Smooth muscle cell (in vitro differentiated cells): Measurements from ENCODE around the gene PDK2. TPM values are rescaled to one million over a fixed set of nuclear protein-coding genes. Genes with fewer than 3 reads are reported as not detected.
A peak's percentile ranks its signal among the peaks of the same experiment; 100 is the strongest.

Experiments used
- DNase-seq: peaks from one replicate; lab custom pipeline; 2025; ENCODE audit not compliant: unreplicated experiment; lab: John Stamatoyannopoulos, UW
- H2AFZ ChIP-seq: fragments of 200-600 bp; sonication (generic); 2 replicates; pipeline ENCODE4 v1.6.0; 2016; ENCODE audit warnings: antibody characterized with exemption, low read depth, mild to moderate bottlenecking
- H3F3A ChIP-seq: fragments of 200-600 bp; sonication (generic); 2 replicates; pipeline ENCODE4 v1.6.0; 2017; ENCODE audit warnings: antibody characterized with exemption, low read depth
- H3K27ac ChIP-seq: fragments of 200-600 bp; sonication (generic); 2 replicates; pipeline ENCODE4 v1.5.1; 2016; ENCODE audit warnings: low read depth, mild to moderate bottlenecking
- H3K27me3 ChIP-seq: fragments of 200-600 bp; sonication (generic); 2 replicates; pipeline ENCODE4 v1.6.1; 2016; ENCODE audit warnings: low read depth, mild to moderate bottlenecking
- H3K36me3 ChIP-seq: fragments of 200-600 bp; sonication (generic); 2 replicates; pipeline ENCODE4 v1.5.1; 2016; ENCODE audit warnings: low read depth
- H3K4me1 ChIP-seq: fragments of 200-600 bp; sonication (generic); 2 replicates; pipeline ENCODE4 v1.5.1; 2016; ENCODE audit warnings: low read depth
- H3K4me2 ChIP-seq: fragments of 200-600 bp; sonication (generic); 2 replicates; pipeline ENCODE4 v1.6.0; 2016; ENCODE audit warnings: mild to moderate bottlenecking
- H3K4me3 ChIP-seq: fragments of 200-600 bp; sonication (generic); 2 replicates; pipeline ENCODE4 v1.5.1; 2016; ENCODE audit warnings: mild to moderate bottlenecking
- H3K79me2 ChIP-seq: fragments of 200-600 bp; sonication (generic); 2 replicates; pipeline ENCODE4 v1.6.0; 2016; ENCODE audit warnings: low read depth, mild to moderate bottlenecking
- H3K9ac ChIP-seq: fragments of 200-600 bp; sonication (generic); 2 replicates; pipeline ENCODE4 v1.6.0; 2016; ENCODE audit warnings: low read depth
- H3K9me3 ChIP-seq: fragments of 200-600 bp; sonication (generic); replicated peaks from 2 replicates; pipeline ENCODE4 v1.5.1; 2016; ENCODE audit warnings: low read depth
- H4K20me1 ChIP-seq: fragments of 200-600 bp; sonication (generic); 2 replicates; pipeline ENCODE4 v1.6.0; 2016; ENCODE audit warnings: low read depth
- WGBS: methylation state at CpG from one replicate; pipeline ENCODE4 v1.1.7; 2016; ENCODE audit warnings: low lambda C conversion rate; 5-methylcytosine and 5-hydroxymethylcytosine counted together
- polyA plus RNA-seq: library from polyadenylated mRNA; unstranded; fragments of >200 nt; fragmentation: Nextera tagmentation; extraction: Ambion mirVana; gene quantifications from 2 replicates; pipeline ENCODE4 v1.2.1, GENCODE V29; 2016
- total RNA-seq: library from RNA; depleted of rRNA; stranded (reverse); fragments of >200 nt; gene quantifications from 2 replicates; pipeline ENCODE4 v1.2.3, GENCODE V29; 2014
- TF ChIP-seq, protein P1 (sequence below): fragments of 200-600 bp; sonication (generic); IDR thresholded peaks from 2 replicates; pipeline ENCODE4 v1.5.1; 2017; ENCODE audit warnings: borderline replicate concordance, mild to moderate bottlenecking, antibody characterized with exemption; ENCODE audit not compliant: insufficient read depth, poor library complexity, severe bottlenecking

The PDK2 gene
- total and polyA plus RNA-seq, 2 experiments from 2014 or later, result 28.2 to 36.5 TPM

DNA sequence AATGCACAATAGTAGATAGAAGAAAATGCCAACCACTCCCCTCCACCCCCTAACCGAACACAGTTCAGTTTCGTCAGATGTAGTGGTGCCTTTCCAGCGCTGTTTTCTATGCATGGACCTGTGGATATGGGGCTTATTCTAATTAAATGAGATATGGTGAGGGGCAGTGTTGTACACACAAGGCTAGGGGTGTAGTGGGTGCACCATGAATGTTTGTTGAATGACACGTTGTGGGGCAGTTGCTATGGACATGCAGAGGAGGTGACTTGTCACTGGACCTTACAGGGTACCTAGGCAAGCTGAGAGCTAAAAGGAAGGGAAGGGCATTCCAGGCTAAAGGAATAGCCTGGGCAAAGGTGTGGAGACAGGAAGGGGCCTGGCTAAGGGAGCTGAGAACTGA lies 3.4 kb downstream of the PDK2 start:
- TF ChIP-seq, protein P1, sequence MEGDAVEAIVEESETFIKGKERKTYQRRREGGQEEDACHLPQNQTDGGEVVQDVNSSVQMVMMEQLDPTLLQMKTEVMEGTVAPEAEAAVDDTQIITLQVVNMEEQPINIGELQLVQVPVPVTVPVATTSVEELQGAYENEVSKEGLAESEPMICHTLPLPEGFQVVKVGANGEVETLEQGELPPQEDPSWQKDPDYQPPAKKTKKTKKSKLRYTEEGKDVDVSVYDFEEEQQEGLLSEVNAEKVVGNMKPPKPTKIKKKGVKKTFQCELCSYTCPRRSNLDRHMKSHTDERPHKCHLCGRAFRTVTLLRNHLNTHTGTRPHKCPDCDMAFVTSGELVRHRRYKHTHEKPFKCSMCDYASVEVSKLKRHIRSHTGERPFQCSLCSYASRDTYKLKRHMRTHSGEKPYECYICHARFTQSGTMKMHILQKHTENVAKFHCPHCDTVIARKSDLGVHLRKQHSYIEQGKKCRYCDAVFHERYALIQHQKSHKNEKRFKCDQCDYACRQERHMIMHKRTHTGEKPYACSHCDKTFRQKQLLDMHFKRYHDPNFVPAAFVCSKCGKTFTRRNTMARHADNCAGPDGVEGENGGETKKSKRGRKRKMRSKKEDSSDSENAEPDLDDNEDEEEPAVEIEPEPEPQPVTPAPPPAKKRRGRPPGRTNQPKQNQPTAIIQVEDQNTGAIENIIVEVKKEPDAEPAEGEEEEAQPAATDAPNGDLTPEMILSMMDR, result no peak
- DNase-seq, result no peak
- Histone ChIP-seq H3K4me1 (peaks cover 24% of the 10 kb centered on the region), H3K4me3 (no peak overlapping the region), H3K36me3 (no peaks in the 10 kb centered on the region), H3K27ac (no peak overlapping the region), H4K20me1 (no peaks in the 10 kb centered on the region), H3K27me3 (no peaks in the 10 kb centered on the region), H3K9me3 (no peaks in the 10 kb centered on the region), H3K4me2 (no peak overlapping the region), H2AFZ (no peak overlapping the region), H3K9ac (no peak overlapping the region), H3K79me2 (peaks cover 8% of the 10 kb centered on the region), H3F3A (peaks cover 7% of the 10 kb centered on the region)
- WGBS, result 95% methylated on average over 4 of the region's 4 CpGs

DNA sequence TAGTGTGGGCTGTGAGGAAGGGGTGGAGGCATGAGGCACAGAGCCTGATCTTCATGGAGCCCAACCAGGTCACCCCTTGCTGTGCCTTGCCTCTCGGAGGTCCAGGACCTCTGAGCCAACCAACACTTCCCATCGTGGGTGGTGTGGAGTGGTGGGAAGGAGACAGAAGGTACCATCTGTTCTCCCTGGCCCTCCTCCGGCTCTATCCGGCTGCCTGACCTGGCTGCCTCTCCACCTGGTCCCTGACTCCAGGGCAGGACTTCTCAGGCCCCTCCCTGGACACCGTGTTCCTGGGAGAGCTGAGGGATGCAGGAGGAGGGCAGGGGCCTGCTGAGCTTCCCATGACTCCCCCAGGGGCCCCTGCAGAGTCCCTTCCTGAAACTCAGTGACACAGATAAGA lies 3.9 kb downstream of the PDK2 start:
- Histone ChIP-seq H3K4me3 (no peak overlapping the region), H3K9ac (no peak overlapping the region), H3K36me3 (no peaks in the 10 kb centered on the region), H2AFZ (no peak overlapping the region), H3K79me2 (peaks cover 8% of the 10 kb centered on the region), H3K4me1 (peaks cover 24% of the 10 kb centered on the region), H3K4me2 (no peak overlapping the region), H3K9me3 (no peaks in the 10 kb centered on the region), H3K27me3 (no peaks in the 10 kb centered on the region), H4K20me1 (no peaks in the 10 kb centered on the region), H3K27ac (no peak overlapping the region), H3F3A (peaks cover 5% of the 10 kb centered on the region)
- TF ChIP-seq, protein P1, result no peak
- DNase-seq, result no peak
- 79% methylated on average over 5 of the region's 5 CpGs for WGBS

DNA sequence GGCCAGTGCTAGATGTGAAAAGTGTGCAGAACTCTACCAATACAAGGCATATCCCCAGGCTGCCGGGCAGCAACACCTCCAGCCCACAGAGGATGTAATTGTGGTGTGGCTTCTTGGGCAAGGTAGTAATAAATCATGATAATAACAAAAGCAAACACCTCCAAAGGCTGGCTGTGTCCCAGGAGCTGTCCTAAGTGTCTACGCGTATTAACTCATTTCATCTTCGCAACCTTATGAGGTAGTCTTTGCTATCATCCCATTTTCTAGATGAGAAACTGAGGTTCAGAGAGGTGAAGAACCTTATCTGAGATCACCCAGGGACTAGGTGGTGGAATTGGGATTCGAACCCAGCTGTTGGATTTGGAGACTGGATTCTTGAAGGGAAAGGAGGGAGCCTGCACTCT lies 5.3 kb downstream of the PDK2 start:
- WGBS, result 83% methylated on average over 5 of the region's 5 CpGs
- peak overlapping the region; percentile 4 for H3K4me2 ChIP-seq
- no peak for DNase-seq
- no peaks in the 10 kb centered on the region for H3K27me3 ChIP-seq
- H3K27ac ChIP-seq, result no peak overlapping the region
- H3K9ac ChIP-seq, result no peak overlapping the region
- no peaks in the 10 kb centered on the region for H4K20me1 ChIP-seq
- peaks cover 7% of the 10 kb centered on the region for H3K79me2 ChIP-seq
- H2AFZ ChIP-seq, result no peak overlapping the region
- H3K36me3 ChIP-seq, result no peaks in the 10 kb centered on the region
- TF ChIP-seq, protein P1, result no peak
- no peaks in the 10 kb centered on the region for H3K9me3 ChIP-seq
- H3F3A ChIP-seq, result peaks cover 3% of the 10 kb centered on the region
- H3K4me3 ChIP-seq, result no peak overlapping the region
- H3K4me1 ChIP-seq, result peaks cover 19% of the 10 kb centered on the region

DNA sequence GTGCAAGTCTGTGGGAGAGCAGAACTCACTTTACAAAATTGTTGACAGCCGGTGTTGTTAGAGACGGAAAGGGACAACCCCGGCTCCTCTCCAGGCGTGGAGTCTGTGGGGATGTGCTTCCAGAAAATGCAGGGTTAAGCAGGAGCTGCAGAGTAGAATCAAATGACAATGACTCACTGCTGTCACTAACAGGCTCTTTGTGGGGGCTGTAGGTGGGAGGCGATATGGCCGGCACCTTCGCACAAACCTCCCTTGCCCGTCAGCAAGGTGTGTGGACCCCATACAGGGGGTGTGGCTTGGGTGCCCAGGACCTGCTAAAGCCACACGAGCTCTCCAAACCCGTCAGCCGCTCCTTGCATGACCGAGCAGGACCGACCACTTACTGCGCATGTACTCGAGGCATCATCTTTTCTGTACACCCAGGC lies 5.8 kb downstream of the PDK2 start:
- no peak overlapping the region for H3K4me3 ChIP-seq
- no peak overlapping the region for H3K9ac ChIP-seq
- H3K27me3 ChIP-seq, result no peaks in the 10 kb centered on the region
- H2AFZ ChIP-seq, result no peak overlapping the region
- H3K9me3 ChIP-seq, result no peaks in the 10 kb centered on the region
- no peaks in the 10 kb centered on the region for H4K20me1 ChIP-seq
- WGBS, result 25% methylated on average over 15 of the region's 15 CpGs
- TF ChIP-seq, protein P1, result no peak
- H3F3A ChIP-seq, result peaks cover 3% of the 10 kb centered on the region
- H3K79me2 ChIP-seq, result peaks cover 2% of the 10 kb centered on the region
- peaks cover 17% of the 10 kb centered on the region for H3K4me1 ChIP-seq
- peak overlapping the region; percentile 4 for H3K4me2 ChIP-seq
- no peak overlapping the region for H3K27ac ChIP-seq
- no peaks in the 10 kb centered on the region for H3K36me3 ChIP-seq
- DNase-seq, result no peak
